Forelimb muscle (tissue), 1 donor: Measurements from ENCODE around the gene GYG2. TPM values are rescaled to one million over a fixed set of nuclear protein-coding genes. Genes with fewer than 3 reads are reported as not detected.
"Not testable (repeated sequence)": the region's sequence is repeated elsewhere in the genome, so short reads cannot be mapped to it uniquely, and the experiment has no call there.

Experiments used
- DNase-seq: peaks from one replicate; pipeline ENCODE4 v3.0.0-alpha.2; 2013; ENCODE audit warnings: low read depth
- polyA plus RNA-seq: library from polyadenylated mRNA; unstranded; fragments of 120-200 nt; gene quantifications from one replicate; pipeline ENCODE4 v1.2.1, GENCODE V29; 2013; ENCODE audit not compliant: insufficient read length

GYG2 gene
- 2.9 TPM for polyA plus RNA-seq

DNA sequence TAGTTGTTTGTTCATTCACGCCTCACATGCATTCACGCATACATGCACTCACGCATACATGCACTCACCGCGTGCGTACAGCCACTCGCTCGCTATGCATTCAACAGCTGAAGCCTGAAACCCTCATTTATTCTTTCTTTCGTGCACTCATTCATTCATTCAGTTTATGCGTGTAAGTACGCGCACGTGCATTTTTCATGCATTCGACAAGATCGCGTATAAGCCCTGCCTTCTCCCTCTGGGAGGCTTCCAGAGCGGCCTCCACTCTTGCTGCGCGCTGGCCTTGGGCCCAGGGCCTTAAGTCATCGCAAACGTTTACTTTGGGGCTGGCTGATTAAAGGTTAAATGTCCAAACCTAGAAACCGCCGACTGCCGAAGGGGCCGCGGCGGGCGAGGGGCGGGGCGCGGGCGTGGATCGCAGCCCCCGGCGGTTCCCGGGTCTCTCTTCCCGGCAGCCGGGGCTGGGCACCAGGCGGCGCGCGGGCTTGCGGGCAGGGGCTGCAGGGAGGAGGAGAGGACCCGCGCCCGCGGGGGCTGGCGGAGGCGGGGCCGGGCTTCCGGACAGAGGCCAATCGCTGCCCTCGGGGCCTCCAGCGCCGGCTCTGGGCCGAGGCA, at the start of gene GYG2:
Gene GYG2 (plus strand): TSS at position 587 of the 615 bp plus-strand sequence. CDS start 1,259 bp downstream, outside the sequence.
- no peak for DNase-seq

DNA sequence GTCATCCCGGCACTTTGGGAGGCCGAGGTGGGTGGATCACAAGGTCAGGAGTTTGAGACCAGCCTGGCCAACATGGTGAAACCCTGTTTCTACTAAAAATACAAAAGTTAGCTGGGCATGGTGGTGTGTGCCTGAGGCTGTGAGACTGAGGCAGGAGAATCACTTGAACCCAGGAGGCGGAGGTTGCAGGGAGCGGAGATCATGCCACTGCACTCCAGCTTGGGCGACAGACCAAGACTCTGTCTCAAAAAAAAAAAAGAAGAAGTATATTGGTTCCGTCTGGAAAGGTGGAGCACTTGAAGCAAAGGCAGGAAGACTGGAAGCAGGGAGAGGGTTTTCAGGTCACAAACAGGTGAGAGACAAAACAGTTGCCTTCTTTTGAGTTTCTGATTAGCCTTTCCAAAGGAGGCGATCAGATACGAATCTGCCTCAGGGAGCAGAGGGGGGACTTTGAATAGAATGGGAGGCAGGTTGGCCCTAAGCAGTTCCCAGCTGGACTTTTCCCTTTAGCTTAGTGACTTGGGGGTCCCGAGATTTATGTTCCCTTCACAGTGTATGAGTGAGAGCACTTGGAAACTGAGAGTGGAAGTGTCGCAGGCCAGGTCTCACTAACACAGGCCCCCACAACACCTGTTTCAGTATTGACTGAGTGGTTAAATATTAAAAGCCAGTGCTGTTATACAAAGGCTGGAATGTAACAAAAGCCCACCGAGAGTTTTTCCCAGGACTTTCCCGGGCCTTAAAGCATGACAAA, 48.1 kb upstream of the GYG2 start:
- DNase-seq, result not testable (repeated sequence)

DNA sequence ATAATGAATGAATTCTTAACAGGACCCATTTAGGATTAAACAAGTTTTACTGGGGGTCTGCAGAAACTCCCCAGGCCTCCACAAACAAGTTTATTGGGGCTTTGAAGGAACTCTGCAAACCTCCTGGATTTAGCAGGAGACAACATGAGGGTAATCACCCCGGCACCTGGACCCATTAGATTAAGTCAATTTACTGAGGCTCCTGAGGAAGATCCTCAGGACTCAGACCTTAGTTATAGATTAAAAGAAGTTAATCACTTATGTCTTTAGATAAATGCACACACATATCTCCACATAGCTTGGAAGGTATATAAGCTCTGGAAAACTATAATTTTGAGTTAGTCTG, 47.5 kb upstream of the GYG2 start:
- no peak for DNase-seq

DNA sequence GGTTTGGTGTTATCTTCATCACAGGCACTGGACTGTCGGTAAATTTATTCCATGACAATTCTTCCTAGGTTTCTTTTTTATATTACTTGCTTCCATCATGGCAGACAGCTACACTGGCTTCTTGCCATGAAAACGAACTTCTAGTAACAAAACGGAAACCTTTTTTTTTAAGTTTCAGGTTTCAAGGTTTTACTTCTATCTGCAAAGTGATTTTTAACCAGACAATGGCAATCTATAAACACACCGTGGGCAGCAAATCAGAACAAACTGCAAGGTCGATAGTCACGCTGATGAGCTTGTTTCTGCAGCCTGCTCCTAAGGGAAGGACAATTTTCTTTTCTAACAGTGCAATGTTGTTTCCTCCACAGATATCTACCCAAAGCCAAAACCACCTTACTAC, 47.0 kb upstream of the GYG2 start:
- no peak for DNase-seq

DNA sequence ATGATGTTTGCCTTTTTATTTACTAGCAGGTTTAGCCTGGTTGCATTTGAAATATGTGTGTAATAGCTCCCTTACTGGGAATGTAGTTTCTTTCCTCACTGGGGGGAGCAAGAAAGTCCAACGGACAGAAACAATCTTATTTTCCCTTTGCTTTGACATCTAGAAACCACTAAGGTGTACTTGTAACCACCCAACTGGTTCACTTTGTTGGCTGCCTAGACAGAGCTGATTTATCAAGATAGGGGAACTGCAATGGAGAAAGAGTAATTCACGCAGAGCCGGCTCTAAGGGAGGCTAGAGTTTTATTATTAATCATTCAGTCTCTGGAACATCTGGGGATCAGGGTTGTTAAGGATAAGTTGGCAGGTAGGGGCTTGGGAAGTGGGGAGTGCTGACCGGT, 46.6 kb upstream of the GYG2 start:
- no peak for DNase-seq

DNA sequence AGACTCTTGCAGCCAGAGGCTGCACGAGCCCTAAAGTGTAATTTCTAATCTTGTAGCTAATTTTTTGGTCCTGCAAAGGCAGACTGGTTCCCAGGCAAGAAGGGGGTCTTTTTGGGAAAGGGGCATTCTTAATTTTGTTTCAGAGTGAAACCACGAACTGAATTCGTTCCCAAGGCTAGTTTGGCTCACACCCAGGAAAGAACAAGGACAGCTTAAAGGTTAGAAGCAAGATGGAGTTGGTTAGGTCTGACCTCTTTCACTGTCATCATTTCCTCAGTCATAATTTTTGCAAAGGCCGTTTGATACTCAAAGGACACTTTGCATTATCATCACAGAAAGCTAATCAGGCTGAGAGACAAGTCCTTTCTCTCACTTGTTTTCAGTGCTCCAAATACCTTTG, 46.0 kb upstream of the GYG2 start:
- DNase-seq, result no peak

DNA sequence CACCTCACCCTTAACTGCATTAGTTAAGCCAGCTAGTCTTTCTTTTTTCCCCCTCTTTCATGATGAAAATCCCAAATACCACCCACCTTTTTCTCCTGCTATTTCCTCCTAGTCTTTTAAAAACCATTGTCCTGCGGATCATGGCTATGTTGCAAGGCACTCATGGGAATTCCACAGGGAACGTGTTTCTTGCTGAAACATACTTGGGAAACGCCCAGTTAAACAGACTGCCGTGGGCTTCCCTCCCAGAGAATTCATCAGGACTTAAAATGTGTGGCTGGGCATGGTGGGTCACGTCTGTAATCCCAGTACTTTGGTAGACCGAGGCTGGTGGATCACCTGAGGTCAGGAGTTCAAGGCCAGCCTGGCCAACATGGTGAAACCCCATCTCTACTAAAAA, 44.7 kb upstream of the GYG2 start:
- no peak for DNase-seq

DNA sequence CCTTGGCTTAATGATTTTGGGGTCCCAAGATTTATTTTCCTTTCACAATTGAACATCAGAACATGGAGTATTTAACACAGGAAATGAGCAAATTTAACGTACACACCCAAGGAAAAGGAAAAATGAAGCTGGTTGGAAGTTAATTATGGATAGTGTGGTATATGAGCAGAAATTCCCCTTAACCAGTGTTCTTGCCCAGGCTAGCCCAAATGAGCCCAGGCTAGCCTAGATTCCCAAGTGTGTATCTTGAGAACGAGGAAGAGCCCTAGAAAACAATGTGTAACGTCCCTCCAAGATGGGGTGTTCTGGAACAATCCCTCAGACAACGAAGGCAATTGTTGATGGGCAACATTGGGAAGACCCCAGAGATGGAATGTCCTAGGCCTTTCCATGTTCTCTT, 43.2 kb upstream of the GYG2 start:
- no peak for DNase-seq

DNA sequence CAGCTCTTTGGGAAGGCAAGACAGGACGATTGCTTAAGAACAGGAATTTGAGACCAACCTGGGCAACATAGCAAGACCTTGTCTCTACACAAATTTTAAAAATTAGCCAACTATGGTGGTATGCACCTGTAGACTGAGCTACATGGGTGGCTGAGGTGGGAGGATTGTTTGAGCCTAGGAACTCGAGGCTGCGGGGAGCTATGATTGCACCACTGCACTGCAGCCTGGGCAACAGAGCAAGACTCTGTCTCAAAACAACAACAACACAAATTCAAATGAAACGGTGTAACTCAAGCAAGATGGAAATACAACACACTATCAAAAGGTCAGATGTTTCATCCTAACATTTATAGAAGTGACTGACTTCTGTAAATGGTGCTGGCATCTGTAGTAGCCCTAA, 39.8 kb upstream of the GYG2 start:
- DNase-seq, result no peak

DNA sequence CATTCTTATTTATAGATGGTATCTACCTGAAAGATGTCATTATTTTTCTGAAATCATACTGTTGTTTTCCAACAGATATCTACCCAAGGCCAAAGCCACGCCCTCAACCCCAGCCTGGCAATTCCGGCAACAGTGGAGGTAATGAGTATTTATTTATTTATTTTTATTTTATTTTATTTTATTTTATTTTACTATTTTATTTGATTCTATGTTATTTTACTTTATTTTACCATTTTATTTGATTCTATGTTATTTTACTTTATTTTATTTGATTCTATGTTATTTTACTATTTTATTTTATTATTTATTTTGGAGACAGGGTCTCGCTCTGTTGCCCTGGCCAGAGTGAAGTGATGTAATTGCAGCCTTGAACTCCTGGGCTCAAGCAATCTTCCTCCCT, 39.2 kb upstream of the GYG2 start:
- DNase-seq, result no peak

DNA sequence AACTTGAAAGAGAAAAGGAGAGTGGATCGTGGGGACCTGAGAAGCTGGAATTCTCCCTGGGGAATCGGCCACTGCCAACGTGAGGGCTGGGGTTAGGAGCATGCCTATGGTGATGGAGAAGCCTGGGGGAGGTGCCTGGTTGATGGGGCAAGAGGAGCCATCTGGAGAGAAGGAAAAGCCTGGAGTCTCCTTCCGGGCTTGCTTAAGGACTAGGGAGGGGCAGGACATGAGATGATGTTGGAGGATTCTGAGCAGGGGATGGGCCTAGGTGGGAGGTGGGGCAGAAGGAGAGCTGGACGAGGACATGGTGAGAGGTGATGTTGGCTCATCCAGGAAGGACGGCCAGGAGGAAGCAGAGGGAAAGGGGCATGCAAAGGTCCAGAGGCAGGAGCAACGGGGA, 35.0 kb upstream of the GYG2 start:
- DNase-seq, result no peak

DNA sequence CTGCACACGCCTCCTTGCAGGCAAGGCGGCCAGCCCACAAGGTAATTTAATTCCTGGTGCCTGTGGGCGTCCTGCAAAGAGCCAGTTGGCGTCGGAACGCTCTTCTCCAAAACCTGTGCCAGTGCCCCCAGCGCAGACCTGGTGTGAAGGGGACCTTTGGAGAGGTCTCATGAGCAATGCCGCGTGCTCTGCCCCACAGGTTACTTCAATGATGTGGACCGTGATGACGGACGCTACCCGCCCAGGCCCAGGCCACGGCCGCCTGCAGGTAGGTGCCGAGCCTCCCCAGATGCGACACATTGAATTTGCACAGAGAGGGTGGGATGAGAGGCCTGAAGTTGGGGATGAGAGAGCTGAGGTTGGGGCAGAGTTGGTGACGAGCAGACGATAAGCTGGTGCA, 34.4 kb upstream of the GYG2 start:
- DNase-seq, result no peak

DNA sequence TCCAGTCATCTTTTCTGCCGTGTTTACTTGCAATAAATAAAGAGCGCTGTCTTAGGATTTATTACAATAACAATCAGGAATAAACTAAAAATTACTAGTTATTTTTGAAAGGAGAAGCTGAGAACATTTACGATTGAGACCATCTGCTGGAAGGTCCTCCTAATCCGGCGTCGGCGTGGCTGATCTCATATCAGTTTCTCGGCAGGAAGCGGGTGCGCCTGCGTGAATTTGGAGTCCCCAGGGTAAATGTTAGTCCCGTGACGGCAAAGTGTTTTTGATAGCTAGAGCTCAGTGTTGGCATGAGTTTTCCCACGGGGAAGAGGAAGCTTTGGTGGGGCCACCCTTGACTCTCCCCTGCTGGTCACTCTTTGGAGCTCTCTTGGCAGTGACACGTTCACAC, 31.9 kb upstream of the GYG2 start:
- not testable (repeated sequence) for DNase-seq

DNA sequence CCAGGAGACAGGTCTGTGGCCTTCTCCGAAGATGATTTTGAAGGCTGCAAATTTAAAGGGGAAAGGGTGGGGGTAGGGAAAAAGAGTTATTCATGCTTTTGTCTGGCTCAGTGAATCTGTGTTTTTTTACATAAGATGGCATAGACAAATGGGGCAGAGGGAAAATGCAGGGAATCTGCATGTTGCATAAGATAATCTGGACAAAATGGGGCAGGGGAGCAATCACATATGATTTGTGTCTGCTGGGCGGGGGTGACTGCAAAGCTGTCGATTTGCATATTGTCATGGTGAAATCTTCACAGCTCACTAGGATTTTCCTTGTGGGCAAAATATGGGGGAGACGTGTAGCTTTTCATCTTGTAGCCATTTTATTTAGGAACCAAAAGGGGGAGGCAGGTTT, 29.4 kb upstream of the GYG2 start:
- DNase-seq, result no peak

DNA sequence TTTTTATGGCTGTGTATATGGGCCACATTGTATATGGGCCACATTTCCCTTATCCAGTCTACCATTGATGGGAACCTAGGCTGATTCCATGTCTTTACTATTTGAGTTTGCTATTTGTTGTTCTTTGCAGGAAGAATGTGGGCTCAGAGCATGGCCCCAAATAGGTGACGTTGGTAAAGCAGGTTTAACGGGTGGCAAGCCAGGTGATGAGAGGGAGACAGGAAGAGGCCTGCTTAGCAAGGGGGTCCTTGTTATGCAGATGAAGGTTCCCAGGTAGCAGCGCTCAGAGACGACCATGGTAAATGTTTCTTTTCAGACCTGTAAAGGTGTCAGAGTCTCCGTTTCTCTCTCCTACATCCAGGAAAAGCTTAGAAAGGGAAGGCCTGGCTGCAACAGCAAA, 28.8 kb upstream of the GYG2 start:
- DNase-seq, result not testable (repeated sequence)

DNA sequence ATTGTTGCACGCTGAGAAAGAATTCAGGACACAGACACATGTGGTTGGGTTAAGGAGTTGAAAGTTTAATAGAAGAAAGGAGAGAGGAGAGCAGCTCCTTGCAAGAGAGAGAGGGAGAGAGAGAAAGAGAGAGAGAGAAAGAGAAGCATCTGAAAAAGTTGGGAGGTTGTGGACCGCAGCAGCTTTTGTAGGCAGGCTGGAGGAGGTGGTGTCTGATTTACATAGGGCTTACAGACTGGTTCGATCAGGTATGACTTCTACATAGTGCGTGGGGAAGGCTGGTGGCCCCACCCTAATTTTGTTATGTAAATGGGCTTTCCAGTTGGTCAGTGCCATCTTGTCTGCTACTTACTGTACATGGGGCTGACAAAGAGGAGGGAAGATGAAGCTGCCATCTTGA, 27.5 kb upstream of the GYG2 start:
- no peak for DNase-seq

DNA sequence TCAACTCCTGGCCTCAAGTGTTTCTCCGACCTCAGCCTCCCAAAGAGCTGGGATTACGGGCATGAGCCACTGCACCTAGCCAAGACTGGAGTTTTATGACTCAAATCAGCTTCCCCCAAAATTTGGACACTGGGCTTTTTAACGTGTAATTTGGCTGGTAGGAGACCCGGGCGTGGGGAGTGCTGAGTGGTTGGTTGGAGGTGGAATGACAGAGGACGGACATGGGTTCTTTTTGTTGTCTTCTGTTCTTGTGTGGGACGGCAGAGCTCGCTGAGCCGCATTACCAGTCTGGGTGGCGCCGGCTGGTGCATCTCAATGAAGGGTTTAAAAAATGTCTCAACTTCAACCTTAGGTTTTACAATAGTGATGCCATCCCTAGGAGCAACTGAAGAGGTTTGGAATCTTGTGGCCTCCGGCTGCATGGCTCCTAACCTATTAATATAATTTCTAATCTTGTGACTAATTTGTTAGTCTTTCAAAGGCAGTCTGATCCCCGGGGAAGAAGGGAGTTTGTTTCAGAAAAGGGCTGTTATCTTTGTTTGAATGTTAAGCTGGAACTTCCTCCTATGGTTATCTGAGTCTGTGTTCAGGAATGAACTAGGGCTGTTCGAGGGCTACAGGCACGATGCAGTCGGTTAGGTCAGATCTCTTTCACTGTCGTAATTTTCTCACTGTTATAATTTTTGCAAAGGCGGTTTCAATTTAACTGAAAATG, 26.2 kb upstream of the GYG2 start:
- DNase-seq, result not testable (repeated sequence)

DNA sequence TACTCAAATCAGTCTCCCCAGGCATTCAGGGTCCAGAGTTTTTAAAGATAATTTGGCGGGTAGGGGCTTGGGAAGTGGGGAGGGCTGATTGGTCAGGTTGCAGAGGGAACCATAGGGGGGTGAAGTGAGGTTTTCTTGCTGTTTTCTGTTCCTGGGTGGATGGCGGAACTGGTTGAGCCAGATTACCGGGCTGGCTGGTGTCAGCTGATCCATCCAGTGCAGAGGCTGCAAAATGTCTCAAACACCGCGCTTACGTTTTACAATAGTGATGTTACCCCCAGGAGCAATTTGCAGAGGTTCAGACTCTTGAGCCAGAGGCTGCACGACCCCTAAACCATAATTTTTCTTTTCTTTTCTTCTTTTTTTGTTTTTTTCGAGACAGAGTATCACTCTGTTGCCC, 25.2 kb upstream of the GYG2 start:
- not testable (repeated sequence) for DNase-seq

DNA sequence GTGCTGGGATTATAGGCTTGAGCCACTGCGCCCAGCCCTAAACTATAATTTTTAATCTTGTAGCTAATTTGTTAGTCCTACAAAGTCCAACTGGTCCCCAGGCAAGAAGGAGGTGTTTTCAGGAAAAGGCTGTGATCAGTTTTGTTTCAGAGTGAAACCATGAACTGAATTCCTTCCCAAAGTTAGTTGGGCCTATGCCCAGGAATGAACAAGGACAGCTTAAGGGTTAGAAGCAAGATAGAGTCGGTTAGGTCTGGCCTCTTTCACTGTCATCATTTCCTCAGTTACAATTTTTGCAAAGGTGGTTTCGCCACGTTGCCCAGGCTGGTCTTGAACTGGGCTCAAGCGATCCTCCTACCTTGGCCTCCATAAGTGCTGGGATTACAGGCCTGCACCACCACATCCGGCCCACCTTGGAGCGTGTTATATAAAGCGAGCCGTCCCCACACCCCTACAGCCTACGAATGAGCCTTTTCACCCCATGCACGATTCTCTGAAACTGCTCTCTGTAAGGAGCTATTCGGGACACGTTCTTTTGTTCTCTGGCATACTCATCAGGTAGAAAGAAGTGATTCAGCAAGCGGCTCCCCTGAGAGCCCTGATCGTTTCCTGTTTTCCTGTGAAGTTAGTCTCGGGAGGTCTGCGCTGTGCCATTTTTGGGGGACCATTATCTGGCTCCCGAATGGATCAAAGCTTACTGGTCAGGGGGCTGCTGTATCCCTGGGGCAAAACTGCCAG, 24.5 kb upstream of the GYG2 start:
- not testable (repeated sequence) for DNase-seq

DNA sequence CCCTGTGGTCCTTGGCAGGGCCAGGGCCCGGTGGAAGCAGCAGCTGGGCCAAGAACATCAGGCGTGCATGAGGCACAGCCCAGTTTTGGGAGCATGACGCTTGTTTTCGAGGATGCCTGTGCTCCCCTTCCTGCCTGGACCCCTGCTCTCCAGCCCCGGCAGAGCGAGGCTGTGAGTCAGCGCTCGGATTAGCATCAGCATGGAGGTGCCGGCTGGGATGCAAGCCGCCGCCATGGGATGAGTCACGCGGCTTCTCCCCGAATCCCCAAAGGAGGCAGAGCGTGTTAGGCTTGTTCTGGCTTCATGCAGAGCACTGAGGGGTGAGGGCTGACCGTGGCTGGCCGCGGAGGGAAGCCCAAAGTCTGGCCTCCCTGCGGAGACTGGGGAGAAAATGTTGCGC, 23.9 kb upstream of the GYG2 start:
- DNase-seq, result not testable (repeated sequence)

DNA sequence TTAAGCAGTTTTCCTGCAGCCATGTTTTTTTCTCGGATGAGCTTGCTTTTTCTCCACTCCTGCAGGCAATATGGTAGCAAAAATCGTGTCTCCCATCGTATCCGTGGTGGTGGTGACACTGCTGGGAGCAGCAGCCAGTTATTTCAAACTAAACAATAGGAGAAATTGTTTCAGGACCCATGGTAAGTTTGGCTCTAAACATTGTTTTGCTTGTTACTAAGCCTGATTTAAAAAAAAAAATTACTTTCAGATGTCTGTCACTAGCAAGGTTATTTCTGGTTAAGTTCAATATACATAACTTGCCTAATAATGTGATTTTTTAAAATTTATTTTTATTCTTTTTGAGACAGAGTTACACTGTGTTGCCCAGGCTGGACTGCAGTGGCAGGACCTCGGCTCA, 17.5 kb upstream of the GYG2 start:
- DNase-seq, result no peak

DNA sequence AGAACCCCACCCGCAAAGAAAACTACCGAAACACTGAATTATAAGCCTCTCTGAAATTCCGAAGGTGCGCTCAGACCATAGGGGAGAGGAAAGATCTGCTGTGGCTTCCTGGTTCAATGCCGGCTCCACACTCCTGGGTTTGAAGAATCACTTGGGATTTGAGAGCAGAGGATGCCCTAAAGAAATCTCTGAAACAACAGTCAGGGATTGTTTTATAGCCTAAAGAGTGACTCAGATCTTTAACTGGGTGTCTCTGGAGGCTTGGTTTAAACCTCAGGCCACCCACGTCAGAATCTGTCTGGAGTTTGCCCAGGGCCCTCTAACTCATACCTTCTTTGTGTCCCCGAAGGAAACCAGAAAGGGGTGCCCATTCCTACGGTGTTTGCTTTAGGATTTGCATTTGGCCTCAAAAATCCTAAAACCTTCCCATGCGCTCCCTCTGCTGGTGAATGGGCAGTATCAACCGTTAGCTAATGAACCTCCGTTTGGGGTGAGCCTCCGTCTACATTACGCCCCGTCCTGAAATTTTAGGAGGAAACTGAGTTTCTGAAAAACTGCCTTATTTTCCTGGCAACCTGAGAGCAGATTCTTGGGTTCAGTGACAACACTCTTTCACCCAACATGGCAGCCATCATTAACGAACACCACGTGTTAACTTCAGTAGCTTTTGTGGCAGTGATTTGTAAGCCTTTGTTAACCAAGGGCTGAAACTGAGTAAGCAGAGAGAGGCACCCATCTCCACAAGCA, 16.4 kb upstream of the GYG2 start:
- DNase-seq, result not testable (repeated sequence)
